Right atrium auricular region (tissue), 2 donors: Measurements from ENCODE around the gene LAMA4. TPM values are rescaled to one million over a fixed set of nuclear protein-coding genes. Genes with fewer than 3 reads are reported as not detected.
A peak's percentile ranks its signal among the peaks of the same experiment; 100 is the strongest.

Experiments
- DNase-seq: peaks from one replicate; pipeline ENCODE4 v3.0.0-alpha.2; 2019; ENCODE audit warnings: low spot score
- H3K27ac ChIP-seq, 2 donors: fragments of 200-600 bp; sonication (generic); 1 replicate in 1 of 2; 2 replicates in 1 of 2; pipeline ENCODE4 v1.5.1; 2016 to 2019
- H3K27me3 ChIP-seq, 2 donors: fragments of 200-600 bp; sonication (generic); one replicate each; pipeline versions ENCODE4 v1.5.1 to v1.6.0; 2017 to 2019
- H3K36me3 ChIP-seq: fragments of 200-600 bp; sonication (generic); one replicate; pipeline ENCODE4 v1.5.1; 2016
- H3K4me1 ChIP-seq, 2 donors: fragments of 200-600 bp; sonication (generic); one replicate each; pipeline versions ENCODE4 v1.5.1 to v1.6.0; 2017 to 2019
- H3K4me3 ChIP-seq, 2 donors: fragments of 200-600 bp; sonication (generic); 1 replicate in 1 of 2; 2 replicates in 1 of 2; pipeline ENCODE4 v1.5.1; 2017 to 2019; ENCODE audit warnings: mild to moderate bottlenecking in 1 of 2, moderate library complexity in 1 of 2
- H3K9me3 ChIP-seq, 2 donors: fragments of 200-600 bp; sonication (generic); one replicate each; pipeline ENCODE4 v1.5.1; 2019
- total RNA-seq, 2 donors: library from RNA; depleted of rRNA; stranded (reverse); fragments of >200 nt; gene quantifications; one replicate each; pipeline ENCODE4 v1.1.0, GENCODE V29; 2016
- TF ChIP-seq, protein P1 (sequence below), 2 donors: fragments of 200-600 bp; sonication (generic); IDR thresholded peaks; one replicate each; pipeline ENCODE4 v1.5.1; 2019; ENCODE audit warnings: antibody characterized with exemption in 2 of 2

Gene LAMA4
- total RNA-seq, 2 donors from 2014 or later: 37.2 to 47.1 TPM

DNA sequence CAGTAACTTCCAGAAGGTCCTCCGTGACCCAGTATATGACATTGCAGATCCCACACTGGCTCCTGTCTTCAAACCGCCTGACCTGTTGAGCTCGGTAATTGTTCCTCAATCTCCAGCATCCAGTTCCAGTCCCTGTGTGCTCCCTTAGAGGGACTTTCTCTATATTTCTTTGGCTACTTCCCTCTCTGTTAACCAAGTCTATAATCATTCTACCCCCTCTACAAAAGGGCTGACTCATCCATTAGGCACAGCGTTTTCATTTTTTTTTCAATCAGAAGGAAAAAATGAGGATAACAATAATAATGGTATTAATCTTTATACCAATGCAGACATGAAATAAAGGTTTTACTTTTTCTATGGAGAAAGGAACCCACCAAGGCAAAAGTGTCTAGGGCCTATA, 97.7 kb downstream of the LAMA4 start:
- no peaks in the 10 kb centered on the region for H3K27me3 ChIP-seq
- H3K9me3 ChIP-seq: no peaks in the 10 kb centered on the region
- H3K4me3 ChIP-seq: no peak overlapping the region
- TF ChIP-seq, protein P1, sequence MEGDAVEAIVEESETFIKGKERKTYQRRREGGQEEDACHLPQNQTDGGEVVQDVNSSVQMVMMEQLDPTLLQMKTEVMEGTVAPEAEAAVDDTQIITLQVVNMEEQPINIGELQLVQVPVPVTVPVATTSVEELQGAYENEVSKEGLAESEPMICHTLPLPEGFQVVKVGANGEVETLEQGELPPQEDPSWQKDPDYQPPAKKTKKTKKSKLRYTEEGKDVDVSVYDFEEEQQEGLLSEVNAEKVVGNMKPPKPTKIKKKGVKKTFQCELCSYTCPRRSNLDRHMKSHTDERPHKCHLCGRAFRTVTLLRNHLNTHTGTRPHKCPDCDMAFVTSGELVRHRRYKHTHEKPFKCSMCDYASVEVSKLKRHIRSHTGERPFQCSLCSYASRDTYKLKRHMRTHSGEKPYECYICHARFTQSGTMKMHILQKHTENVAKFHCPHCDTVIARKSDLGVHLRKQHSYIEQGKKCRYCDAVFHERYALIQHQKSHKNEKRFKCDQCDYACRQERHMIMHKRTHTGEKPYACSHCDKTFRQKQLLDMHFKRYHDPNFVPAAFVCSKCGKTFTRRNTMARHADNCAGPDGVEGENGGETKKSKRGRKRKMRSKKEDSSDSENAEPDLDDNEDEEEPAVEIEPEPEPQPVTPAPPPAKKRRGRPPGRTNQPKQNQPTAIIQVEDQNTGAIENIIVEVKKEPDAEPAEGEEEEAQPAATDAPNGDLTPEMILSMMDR (IDR thresholded peaks at IDR 0.05): no peak
- DNase-seq: no peak
- no peak overlapping the region for H3K27ac ChIP-seq
- peaks cover 0 to 13% of the 10 kb centered on the region in 2 donors for H3K4me1 ChIP-seq
- peaks cover 35% of the 10 kb centered on the region for H3K36me3 ChIP-seq

DNA sequence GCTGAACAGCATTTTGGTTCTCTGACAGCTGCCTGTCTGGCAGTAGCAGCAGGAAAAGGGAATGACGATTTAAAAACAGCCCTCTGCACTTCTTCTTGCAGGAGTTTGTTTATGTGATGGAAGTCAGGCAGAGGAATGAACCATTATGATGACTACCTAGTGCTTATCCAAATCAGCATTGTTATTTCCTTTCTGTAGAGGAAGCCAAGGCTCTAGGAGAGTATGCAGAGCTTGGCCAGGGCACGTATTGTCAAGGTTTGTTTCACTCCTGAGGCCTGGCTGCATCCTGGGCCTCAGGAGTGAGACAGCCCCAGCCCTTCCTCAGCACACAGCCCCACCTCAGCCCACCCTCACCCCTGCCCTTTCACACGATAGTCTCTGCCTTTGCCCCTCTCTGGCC, 98.5 kb downstream of the LAMA4 start:
- no peaks in the 10 kb centered on the region for H3K9me3 ChIP-seq
- no peak overlapping the region for H3K4me3 ChIP-seq
- H3K36me3 ChIP-seq: peaks cover 29% of the 10 kb centered on the region
- H3K27me3 ChIP-seq: no peaks in the 10 kb centered on the region
- TF ChIP-seq, protein P1 (IDR thresholded peaks at IDR 0.05): no peak
- H3K27ac ChIP-seq: peak overlapping the region in 1 of 2 donors; percentile 18
- peaks cover 0 to 13% of the 10 kb centered on the region in 2 donors for H3K4me1 ChIP-seq
- DNase-seq: no peak

DNA sequence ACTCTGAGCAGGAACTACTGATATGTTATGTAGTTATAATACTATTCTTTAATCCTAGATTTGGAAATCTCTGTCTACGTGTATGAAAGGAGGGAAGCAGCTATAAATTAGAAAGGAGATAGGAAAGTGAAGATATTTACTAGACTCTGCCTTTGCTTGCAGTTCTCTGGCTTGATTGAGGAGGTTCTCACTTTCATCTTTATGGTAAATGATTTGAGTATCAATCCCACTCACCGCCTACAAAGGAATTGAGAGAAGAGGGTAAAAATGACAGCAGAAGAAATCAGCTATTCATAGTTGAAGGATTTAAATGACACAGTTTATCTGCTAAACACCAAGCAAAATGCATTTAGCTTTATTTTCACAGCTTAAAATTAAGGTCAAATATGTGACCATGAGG, 99.7 kb downstream of the LAMA4 start:
- Histone ChIP-seq H3K4me3 (no peak overlapping the region), H3K27ac (no peak overlapping the region), H3K9me3 (no peaks in the 10 kb centered on the region), H3K27me3 (no peaks in the 10 kb centered on the region), H3K4me1 (peaks cover 0 to 21% of the 10 kb centered on the region in 2 donors), H3K36me3 (peaks cover 29% of the 10 kb centered on the region)
- TF ChIP-seq, protein P1 (IDR thresholded peaks at IDR 0.05): no peak
- DNase-seq: no peak

DNA sequence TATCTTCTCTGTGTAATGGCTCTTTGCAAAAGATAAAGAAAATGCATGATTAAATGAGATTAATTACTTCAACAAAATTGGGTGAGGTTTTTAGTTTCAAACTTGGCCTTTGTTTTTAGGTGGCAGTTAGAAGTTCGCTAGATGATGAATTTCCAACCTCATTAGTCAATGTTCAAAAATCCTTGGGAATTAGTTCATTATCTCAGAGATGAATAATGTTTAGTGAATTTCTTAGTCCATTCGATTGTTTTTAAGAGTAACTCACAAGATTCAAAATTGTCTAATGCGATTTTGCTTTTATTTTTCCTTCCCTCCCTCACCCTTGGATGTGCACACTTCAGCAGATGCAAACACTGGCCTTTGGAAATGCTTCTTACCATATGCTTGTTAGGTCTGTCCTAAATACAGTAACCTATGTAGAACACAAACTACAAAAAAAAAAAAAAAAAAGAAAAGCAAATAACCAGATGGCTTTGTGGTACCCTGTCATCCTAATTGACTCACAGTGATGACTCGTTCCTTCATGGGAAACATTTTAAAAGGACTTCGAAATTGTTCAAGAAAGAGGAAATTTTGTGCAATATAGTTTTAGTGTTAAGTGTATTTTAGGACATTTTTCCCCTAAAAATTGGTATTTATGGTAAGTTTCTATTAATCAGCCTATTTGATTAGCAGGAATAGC, 100.3 kb downstream of the LAMA4 start:
- Histone ChIP-seq H3K27ac (no peak overlapping the region), H3K4me1 (peaks cover 0 to 25% of the 10 kb centered on the region in 2 donors), H3K36me3 (peaks cover 29% of the 10 kb centered on the region), H3K27me3 (no peaks in the 10 kb centered on the region), H3K9me3 (no peaks in the 10 kb centered on the region), H3K4me3 (no peak overlapping the region)
- TF ChIP-seq, protein P1 (IDR thresholded peaks at IDR 0.05): no peak
- DNase-seq: no peak

DNA sequence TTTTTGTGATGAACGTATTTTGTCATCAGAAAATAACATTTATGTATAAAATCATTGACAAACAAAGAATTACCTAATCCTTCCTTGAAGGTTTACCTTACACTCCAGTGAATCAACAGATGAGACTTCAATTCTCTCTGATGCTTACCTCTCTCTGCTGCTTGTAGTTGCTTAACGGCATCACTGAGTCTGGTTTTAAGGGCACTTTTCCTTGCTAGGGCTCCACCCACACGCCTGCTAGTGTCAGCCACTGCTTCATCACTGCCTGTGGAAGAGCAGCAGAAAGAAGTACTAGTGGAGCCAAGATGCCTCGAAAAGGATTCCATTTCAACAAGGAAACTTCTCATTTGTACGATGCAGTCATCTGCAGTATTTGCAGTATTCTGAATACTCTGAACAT, 104.0 kb downstream of the LAMA4 start:
- Histone ChIP-seq H3K4me3 (no peak overlapping the region), H3K36me3 (peaks cover 18% of the 10 kb centered on the region), H3K27me3 (no peaks in the 10 kb centered on the region), H3K4me1 (peaks cover 0 to 12% of the 10 kb centered on the region in 2 donors), H3K27ac (peak overlapping the region; percentile 20 to 40), H3K9me3 (no peaks in the 10 kb centered on the region)
- TF ChIP-seq, protein P1 (IDR thresholded peaks at IDR 0.05): no peak
- DNase-seq: no peak
